Heart right ventricle (tissue), 16 donors: Measurements from ENCODE around the gene MAPKAP1. TPM values are rescaled to one million over a fixed set of nuclear protein-coding genes. Genes with fewer than 3 reads are reported as not detected.

Source experiments
- ATAC-seq, 8 donors: fragments of 200-7000 bp; cut with Tn5 transposase; one replicate each; pipeline ENCODE4 v1.9.1; 2020; ENCODE audit warnings: mild to moderate bottlenecking in 8 of 8, moderate library complexity in 8 of 8, moderate number of reproducible peaks in 1 of 8
- DNase-seq, 2 donors: peaks; one replicate each; pipeline ENCODE4 v3.0.0-alpha.2; 2020
- H3K27ac ChIP-seq, 10 donors: fragments of 200-600 bp; sonication (generic) in 2 of 10; one replicate each; pipeline versions ENCODE4 v1.5.0 to v1.8.0; 2020 to 2022; ENCODE audit warnings: mild to moderate bottlenecking in 3 of 10
- H3K27me3 ChIP-seq, 7 donors: fragments of 200-600 bp; one replicate each; pipeline ENCODE4 v1.8.0; 2021 to 2022; ENCODE audit warnings: mild to moderate bottlenecking in 2 of 7
- H3K36me3 ChIP-seq, 9 donors: fragments of 200-600 bp; sonication (generic) in 1 of 9; one replicate each; pipeline versions ENCODE4 v1.5.0 to v1.8.0; 2020 to 2022; ENCODE audit warnings: mild to moderate bottlenecking in 2 of 9
- H3K4me1 ChIP-seq, 9 donors: fragments of 200-600 bp; sonication (generic) in 1 of 9; one replicate each; pipeline versions ENCODE4 v1.5.0 to v1.8.0; 2020 to 2022; ENCODE audit warnings: mild to moderate bottlenecking in 4 of 9
- H3K4me3 ChIP-seq, 10 donors: fragments of 200-600 bp; sonication (generic) in 2 of 10; one replicate each; pipeline versions ENCODE4 v1.5.0 to v1.8.0; 2020 to 2022; ENCODE audit warnings: mild to moderate bottlenecking in 7 of 10, moderate library complexity in 2 of 10
- H3K9me3 ChIP-seq, 11 donors: fragments of 200-600 bp in 10 of 11; sonication (generic) in 2 of 11; one replicate each; pipeline versions ENCODE4 v1.5.0 to v1.8.0; 2013 to 2022; ENCODE audit warnings: mild to moderate bottlenecking in 2 of 11, control low read depth in 1 of 11, moderate library complexity in 1 of 11
- WGBS, 2 donors: extraction: QIAGEN DNeasy Blood & Tissue Kit; methylation state at CpG; one replicate each; pipeline ENCODE4 v1.1.7; 2013; ENCODE audit warnings: inconsistent platforms in 1 of 2; 5-methylcytosine and 5-hydroxymethylcytosine counted together
- intact Hi-C, 10 donors: fragments of 100-400 bp; cut with DNase I; formaldehyde crosslinking; loops; one replicate each; pipeline versions ENCODE4 v1.11.1 to v1.14.2; 2022
- polyA plus RNA-seq, 2 donors: library from polyadenylated mRNA; stranded (reverse); fragments of 200-250 nt; gene quantifications; one replicate each; pipeline ENCODE4 v1.2.3, GENCODE V29; 2013
- total RNA-seq, 10 donors: library from RNA; stranded (reverse); fragmentation: NEBNext Ultra II Directional in 3 of 10; extraction: Animal tissue kit (Norgen Biotek cat#: 25700) in 3 of 10; gene quantifications; one replicate each; pipeline versions ENCODE4 v1.2.1 to v1.2.4, GENCODE V29; 2021 to 2023
- TF ChIP-seq, protein P1 (sequence below), 9 donors: fragments of 200-600 bp; sonication (generic) in 2 of 9; IDR thresholded peaks; one replicate each; pipeline versions ENCODE4 v1.5.0 to v1.8.0; 2021 to 2022; ENCODE audit warnings: antibody characterized with exemption in 9 of 9, mild to moderate bottlenecking in 5 of 9, moderate library complexity in 1 of 9
- donor health status: Arrhythmogenic right ventricular cardiomyopathy.
- donor health status: ischemic (EF 13 %, LVEDD 7.1; RV severe dilation, severe dysfunction).
- donor health status: healthy with polysubstance abuse.
- donor health status: DM: no; HTN: yes; CAD: no.
- donor health status: DM: no; HTN: no; CAD: no.
- donor health status: ischemic (EF 25% LVEDD 6.9; RV normal size, moderate dysfunction).
- donor health status: ischemic (EF 25% LVEDD 5.7; RV mildly dilated, moderate dysfunction).
- donor health status: healthy.
- donor health status: DM: yes; HTN: yes; CAD: no.
- donor health status: Ischemic cardiomyopathy.
- donor health status: ischemic (EF 35%, LVEDD 5.7; RV mildly dilated, moderate dysfunction).
- donor health status: nonischemic (EF 11% LVEDD 7.7; RV severe dilation, severe dysfunction).
- donor health status: DM: yes; HTN: yes; CAD: no.
- donor health status: PGD.
- donor health status: ischemic (EF 29% LVEDD 5.4; RV normal size, mild dysfunction).
- donor health status: nonischemic (EF 23%, LVEDD 6.1; RV moderate dilation, normal function).

The MAPKAP1 gene
- total and polyA plus RNA-seq, 12 donors = 102 to 143 (median 116) TPM

GRCh38 chr9:125743682-125744428, 36.8 kb upstream of the MAPKAP1 start:
- H3K36me3 ChIP-seq = no peaks in the 10 kb centered on the region
- intact Hi-C loops = loop anchor here in 1 of 10 donors (10.0 kb wide), 1 partner anchor 189 kb away; no protein-coding TSS in a partner anchor
- no peak overlapping the region for H3K27ac ChIP-seq
- DNase-seq (no peak), ATAC-seq (no peak)
- 83 to 88% methylated on average over 5 of the region's 5 CpGs for WGBS, 2 donors
- no peaks in the 10 kb centered on the region for H3K27me3 ChIP-seq
- H3K9me3 ChIP-seq = no peaks in the 10 kb centered on the region
- TF ChIP-seq, protein P1, sequence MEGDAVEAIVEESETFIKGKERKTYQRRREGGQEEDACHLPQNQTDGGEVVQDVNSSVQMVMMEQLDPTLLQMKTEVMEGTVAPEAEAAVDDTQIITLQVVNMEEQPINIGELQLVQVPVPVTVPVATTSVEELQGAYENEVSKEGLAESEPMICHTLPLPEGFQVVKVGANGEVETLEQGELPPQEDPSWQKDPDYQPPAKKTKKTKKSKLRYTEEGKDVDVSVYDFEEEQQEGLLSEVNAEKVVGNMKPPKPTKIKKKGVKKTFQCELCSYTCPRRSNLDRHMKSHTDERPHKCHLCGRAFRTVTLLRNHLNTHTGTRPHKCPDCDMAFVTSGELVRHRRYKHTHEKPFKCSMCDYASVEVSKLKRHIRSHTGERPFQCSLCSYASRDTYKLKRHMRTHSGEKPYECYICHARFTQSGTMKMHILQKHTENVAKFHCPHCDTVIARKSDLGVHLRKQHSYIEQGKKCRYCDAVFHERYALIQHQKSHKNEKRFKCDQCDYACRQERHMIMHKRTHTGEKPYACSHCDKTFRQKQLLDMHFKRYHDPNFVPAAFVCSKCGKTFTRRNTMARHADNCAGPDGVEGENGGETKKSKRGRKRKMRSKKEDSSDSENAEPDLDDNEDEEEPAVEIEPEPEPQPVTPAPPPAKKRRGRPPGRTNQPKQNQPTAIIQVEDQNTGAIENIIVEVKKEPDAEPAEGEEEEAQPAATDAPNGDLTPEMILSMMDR (IDR thresholded peaks at IDR 0.05) = no peak
- peaks cover 0 to 16% (median 8%) of the 10 kb centered on the region in 9 donors for H3K4me1 ChIP-seq
- H3K4me3 ChIP-seq = no peak overlapping the region

- ATAC-seq (no peak), DNase-seq (no peak)
- Histone ChIP-seq H3K27ac (no peak overlapping the region), H3K4me1 (peaks cover 0 to 12% (median 6%) of the 10 kb centered on the region in 9 donors), H3K9me3 (no peaks in the 10 kb centered on the region), H3K36me3 (no peaks in the 10 kb centered on the region), H3K4me3 (no peak overlapping the region), H3K27me3 (no peaks in the 10 kb centered on the region)
- 90 to 93% methylated on average over 3 of the region's 3 CpGs for WGBS, 2 donors
- intact Hi-C loops = loop anchor here in 1 of 10 donors (10.0 kb wide), 1 partner anchor 188 kb away; no protein-coding TSS in a partner anchor
- TF ChIP-seq, protein P1 (IDR thresholded peaks at IDR 0.05) = no peak
These were observed 35.6 kb upstream of the MAPKAP1 start for GRCh38 chr9:125742657-125743056.

DNA sequence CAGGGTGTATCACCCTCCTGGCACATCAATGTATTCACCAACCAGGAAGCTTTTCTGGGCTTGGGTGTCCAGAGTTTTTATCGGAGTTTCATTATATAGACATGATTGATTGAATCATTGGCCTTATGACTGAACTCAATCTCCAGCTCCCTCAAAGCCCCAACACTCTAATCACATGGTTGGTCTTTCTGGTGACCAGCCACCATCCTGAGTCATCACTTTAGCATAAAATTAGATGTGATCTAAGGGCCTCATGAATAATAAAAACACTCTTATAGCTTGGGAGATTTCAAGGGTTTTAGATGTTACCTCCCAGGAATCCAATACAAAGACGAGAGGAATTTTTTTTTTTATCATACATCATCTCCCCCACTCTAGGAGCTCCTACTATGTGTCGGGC, 32.4 kb upstream of the MAPKAP1 start:
- Histone ChIP-seq H3K27me3 (no peaks in the 10 kb centered on the region), H3K4me1 (no peaks in the 10 kb centered on the region), H3K4me3 (no peak overlapping the region), H3K36me3 (no peaks in the 10 kb centered on the region), H3K9me3 (no peaks in the 10 kb centered on the region), H3K27ac (no peak overlapping the region)
- ATAC-seq (no peak), DNase-seq (no peak)
- WGBS, 2 donors = 90 to 93% methylated on average over 3 of the region's 3 CpGs
- TF ChIP-seq, protein P1 (IDR thresholded peaks at IDR 0.05) = no peak
- intact Hi-C loops = no loop called here

- WGBS, 2 donors = 94 to 95% methylated on average over 2 of the region's 2 CpGs
- H3K9me3 ChIP-seq = no peaks in the 10 kb centered on the region
- DNase-seq (no peak), ATAC-seq (no peak)
- no peaks in the 10 kb centered on the region for H3K4me1 ChIP-seq
- H3K27ac ChIP-seq = no peak overlapping the region
- no peak overlapping the region for H3K4me3 ChIP-seq
- no peaks in the 10 kb centered on the region for H3K27me3 ChIP-seq
- TF ChIP-seq, protein P1 (IDR thresholded peaks at IDR 0.05) = no peak
- no peaks in the 10 kb centered on the region for H3K36me3 ChIP-seq
- intact Hi-C loops = no loop called here
These were observed 25.6 kb upstream of the MAPKAP1 start for GRCh38 chr9:125732562-125732961.
